ENCODE measurements around the gene MUC20.
"Not testable (repeated sequence)": the region's sequence is repeated elsewhere in the genome, so short reads cannot be mapped to it uniquely, and the experiment has no call there.

MUC20 gene

DNA sequence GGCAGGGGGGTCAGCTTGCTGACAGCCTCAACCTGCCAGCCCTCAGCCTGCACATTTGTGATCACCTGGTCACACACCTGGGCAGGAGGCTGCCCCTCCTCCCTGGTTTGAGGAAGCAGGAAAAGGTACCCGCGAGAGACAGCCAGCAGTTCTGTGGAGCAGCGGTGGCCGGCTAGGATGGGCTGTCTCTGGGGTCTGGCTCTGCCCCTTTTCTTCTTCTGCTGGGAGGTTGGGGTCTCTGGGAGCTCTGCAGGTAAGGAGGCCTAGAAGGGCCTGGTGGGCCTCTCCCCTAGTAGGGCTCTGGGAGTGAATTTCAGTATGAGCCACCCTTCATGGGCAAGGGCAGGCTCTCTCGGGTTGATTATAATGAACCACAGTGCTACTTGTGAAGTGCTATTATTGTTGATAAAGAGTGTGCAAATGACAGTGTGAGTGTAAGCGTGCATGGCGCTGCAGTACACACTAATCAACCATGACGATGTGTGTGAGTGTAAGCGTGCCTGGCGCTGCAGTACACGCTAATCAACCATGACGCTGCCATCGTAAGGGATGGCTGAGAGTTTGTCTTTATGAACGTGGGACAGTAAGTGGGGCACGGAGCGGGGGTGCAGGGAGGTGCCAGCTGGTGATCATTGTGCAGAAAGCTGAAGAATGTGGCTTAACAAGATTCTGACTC, at the start of gene MUC20:
MUC20 (plus strand) TSS at position 148 of the 676 bp plus-strand sequence; CDS start at position 178, 30 bp downstream.
- DNase-seq (ENCODE audit: low spot score), result not testable (repeated sequence)

DNA sequence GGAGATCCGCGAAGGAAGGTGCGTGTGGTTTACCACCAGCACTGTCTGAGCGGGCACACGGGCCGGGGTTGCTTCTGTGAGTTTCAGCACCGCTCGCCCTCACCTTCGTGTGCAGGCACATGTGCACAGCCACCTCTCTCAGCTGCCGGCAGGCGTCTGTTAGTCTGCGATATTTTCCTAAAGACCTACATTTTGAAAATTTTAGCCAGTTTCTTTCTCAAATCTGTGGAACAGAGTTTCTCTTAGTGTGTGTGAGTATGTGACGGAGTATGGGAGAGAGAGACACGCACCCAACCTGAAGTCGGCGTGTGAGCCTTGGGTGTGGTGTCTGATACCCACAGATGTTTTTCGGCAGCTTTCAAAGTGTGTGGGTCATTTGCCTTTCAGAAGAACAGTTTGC, 49.5 kb upstream of the MUC20 start:
- DNase-seq (ENCODE audit: low spot score), result not testable (repeated sequence)

- DNase-seq (ENCODE audit: low spot score), result not testable (repeated sequence)
Observed at GRCh38 chr3:195673711-195674110, 47.1 kb upstream of the MUC20 start.

DNA sequence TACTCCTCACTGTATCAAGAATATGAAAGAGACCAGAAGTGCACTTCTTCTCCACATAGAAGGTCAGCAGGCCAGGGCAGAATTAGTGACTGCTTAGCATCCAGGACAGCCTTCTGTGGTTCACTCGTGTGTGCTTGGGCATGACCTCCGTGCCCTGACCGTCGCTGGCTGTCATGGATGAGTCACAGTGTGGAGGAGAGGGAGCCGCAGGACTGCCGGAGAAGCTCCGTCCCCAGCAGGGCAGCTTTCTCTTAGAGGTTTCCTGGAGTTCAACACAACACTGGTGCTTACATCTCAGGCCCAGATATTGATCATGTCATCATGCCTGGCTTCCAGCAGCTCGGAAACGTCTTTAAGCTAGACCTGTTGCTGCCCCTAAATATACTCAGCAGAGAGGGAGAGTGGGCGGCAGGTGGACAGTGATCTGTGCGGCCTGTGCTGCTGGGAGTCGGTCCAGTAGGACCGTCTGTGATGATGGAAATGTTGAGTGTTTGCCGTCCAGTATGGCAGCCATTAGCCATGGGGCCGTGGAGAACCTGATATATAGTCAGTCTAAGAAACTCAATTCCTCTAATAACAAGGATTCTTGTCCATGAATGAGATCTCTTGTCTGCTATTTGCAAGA, 42.3 kb upstream of the MUC20 start:
- not testable (repeated sequence) for DNase-seq (ENCODE audit: low spot score)

GRCh38 chr3:195680690-195681089, 40.1 kb upstream of the MUC20 start:
- DNase-seq (ENCODE audit: low spot score), result not testable (repeated sequence)

GRCh38 chr3:195681458-195682103, 39.2 kb upstream of the MUC20 start:
- DNase-seq (ENCODE audit: low spot score), result not testable (repeated sequence)

GRCh38 chr3:195682104-195682742, 38.6 kb upstream of the MUC20 start:
- not testable (repeated sequence) for DNase-seq (ENCODE audit: low spot score)

DNA sequence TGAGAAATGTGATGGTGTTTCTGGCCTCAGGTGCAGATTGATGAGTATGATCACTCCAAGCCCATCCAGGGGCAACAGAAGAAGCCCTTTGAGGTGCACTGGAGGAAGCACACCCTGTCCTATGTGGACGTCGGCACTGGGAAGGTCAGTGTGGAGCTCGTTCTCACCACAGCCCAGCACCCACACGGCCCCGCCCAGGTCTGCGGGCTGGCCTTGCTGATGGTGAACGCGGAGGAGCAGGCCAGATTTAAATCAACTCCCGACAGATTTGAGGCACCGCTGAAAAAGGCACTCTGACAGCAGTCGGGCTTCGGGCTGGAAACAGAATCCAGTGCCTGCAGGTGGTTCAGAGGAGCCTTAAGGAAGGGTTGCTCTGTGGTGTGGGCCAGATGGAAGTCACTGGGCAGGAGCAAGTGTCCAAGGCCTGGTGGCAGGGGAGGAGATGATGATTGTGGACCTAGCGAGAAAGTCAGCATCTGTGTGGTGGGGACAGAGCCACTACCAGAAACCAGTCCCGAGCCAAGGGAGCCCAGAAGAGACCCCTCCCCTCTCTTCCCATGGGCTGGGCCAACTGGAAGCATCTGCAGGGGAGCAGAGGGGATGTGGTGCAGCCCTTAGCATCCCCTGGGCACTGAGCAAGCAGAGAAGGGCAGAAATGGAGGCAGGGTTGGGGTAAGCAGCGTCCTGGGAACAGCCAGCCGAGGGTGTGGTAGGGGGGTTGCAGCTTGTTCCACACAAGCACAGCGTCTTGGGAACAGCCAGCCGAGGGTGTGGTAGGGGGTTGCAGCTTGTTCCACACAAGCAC, 36.9 kb upstream of the MUC20 start:
- DNase-seq (ENCODE audit: low spot score), result not testable (repeated sequence)

GRCh38 chr3:195684527-195685257, 36.1 kb upstream of the MUC20 start:
- not testable (repeated sequence) for DNase-seq (ENCODE audit: low spot score)

- DNase-seq (ENCODE audit: low spot score), result not testable (repeated sequence)
Observed at GRCh38 chr3:195686537-195687208, 34.1 kb upstream of the MUC20 start.

- not testable (repeated sequence) for DNase-seq (ENCODE audit: low spot score)
Observed at GRCh38 chr3:195687209-195687760, 33.5 kb upstream of the MUC20 start.

- DNase-seq (ENCODE audit: low spot score), result not testable (repeated sequence)
Observed at GRCh38 chr3:195688471-195689183, 32.2 kb upstream of the MUC20 start.

- not testable (repeated sequence) for DNase-seq (ENCODE audit: low spot score)
Observed at GRCh38 chr3:195689184-195690070, 31.4 kb upstream of the MUC20 start.

DNA sequence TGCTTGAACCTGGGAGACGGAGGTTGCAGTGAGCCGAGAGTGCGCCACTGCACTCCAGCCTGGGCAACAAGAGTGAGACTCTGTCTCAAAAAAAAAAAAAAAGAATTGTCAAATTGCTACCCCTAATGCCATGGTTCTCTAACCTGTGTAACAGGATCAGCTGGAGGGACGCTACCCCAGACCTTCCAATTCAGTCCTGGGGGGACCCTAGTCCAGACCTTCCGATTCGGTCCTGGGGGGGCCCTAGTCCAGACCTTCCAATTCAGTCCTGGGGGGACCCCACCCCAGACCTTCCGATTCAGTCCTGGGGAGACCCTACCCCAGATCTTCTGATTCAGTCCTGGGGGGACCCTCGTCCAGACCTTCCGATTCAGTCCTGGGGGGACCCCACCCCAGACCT, 29.8 kb upstream of the MUC20 start:
- DNase-seq (ENCODE audit: low spot score), result no peak

GRCh38 chr3:195691596-195692353, 29.0 kb upstream of the MUC20 start:
- not testable (repeated sequence) for DNase-seq (ENCODE audit: low spot score)

DNA sequence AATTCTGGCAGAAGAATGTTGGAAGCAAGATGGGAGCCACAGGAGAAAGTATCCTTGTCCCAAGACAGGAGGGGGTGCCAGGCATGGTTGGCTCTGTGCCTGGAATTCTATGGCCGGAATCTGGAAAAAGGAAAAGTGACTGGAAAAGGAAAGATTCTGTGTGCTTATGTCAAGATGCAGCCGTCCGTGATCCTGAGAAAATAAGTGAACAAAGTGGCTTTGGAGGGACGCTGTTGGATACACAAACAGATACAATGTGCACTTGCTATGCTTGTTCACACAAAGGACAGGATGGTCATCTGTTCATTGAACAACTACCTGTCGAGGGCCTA, 28.5 kb upstream of the MUC20 start:
- DNase-seq (ENCODE audit: low spot score), result no peak

- no peak for DNase-seq (ENCODE audit: low spot score)
Observed at GRCh38 chr3:195692781-195693427, 27.9 kb upstream of the MUC20 start.

All from kidney capillary endothelial cell (primary cell).